Thoracic aorta (tissue), 2 donors: ENCODE data around the gene CPSF4L. TPM values are rescaled to one million over a fixed set of nuclear protein-coding genes. Genes with fewer than 3 reads are reported as not detected.
A peak's percentile ranks its signal among the peaks of the same experiment; 100 is the strongest.

Experiments used
- ATAC-seq: fragments of 150-250 bp; one replicate; pipeline ENCODE4 v1.8.0; 2017; ENCODE audit warnings: low read depth; ENCODE audit not compliant: insufficient number of reproducible peaks, low FRiP score
- DNase-seq: peaks from one replicate; pipeline ENCODE4 v3.0.0-alpha.2; 2020; ENCODE audit warnings: low spot score
- H3K27ac ChIP-seq, 2 donors: fragments of 200-600 bp; sonication (generic); 1 replicate in 1 of 2; 2 replicates in 1 of 2; pipeline ENCODE4 v1.5.1; 2016; ENCODE audit warnings: mild to moderate bottlenecking in 2 of 2, moderate library complexity in 2 of 2
- H3K27me3 ChIP-seq: fragments of 200-600 bp; sonication (generic); replicated peaks from 2 replicates; pipeline ENCODE4 v1.6.0; 2016; ENCODE audit warnings: mild to moderate bottlenecking; ENCODE audit not compliant: insufficient read depth
- H3K36me3 ChIP-seq: fragments of 200-600 bp; sonication (generic); one replicate; pipeline ENCODE4 v1.5.1; 2016
- H3K4me1 ChIP-seq, 2 donors: fragments of 200-600 bp; sonication (generic); 1 replicate in 1 of 2; 2 replicates in 1 of 2; pipeline versions ENCODE4 v1.5.1 to v1.6.0; 2016; ENCODE audit warnings: low read depth in 2 of 2, mild to moderate bottlenecking in 1 of 2; ENCODE audit not compliant: control insufficient read depth in 1 of 2
- H3K4me3 ChIP-seq: fragments of 200-600 bp; sonication (generic); 2 replicates; pipeline ENCODE4 v1.5.1; 2016; ENCODE audit warnings: mild to moderate bottlenecking
- H3K9me3 ChIP-seq: fragments of 200-600 bp; sonication (generic); 2 replicates; pipeline ENCODE4 v1.5.1; 2016
- total RNA-seq, 2 donors: library from RNA; depleted of rRNA; stranded (reverse); fragments of >200 nt; gene quantifications; one replicate each; pipeline versions ENCODE4 v1.1.0 to v1.2.3, GENCODE V29; 2016
- TF ChIP-seq, protein P1 (sequence below): fragments of 200-600 bp; sonication (generic); IDR thresholded peaks from one replicate; pipeline ENCODE4 v1.5.1; 2019; ENCODE audit warnings: antibody characterized with exemption

Gene CPSF4L
- total RNA-seq, 2 donors from 2014 or later = not detected

DNA sequence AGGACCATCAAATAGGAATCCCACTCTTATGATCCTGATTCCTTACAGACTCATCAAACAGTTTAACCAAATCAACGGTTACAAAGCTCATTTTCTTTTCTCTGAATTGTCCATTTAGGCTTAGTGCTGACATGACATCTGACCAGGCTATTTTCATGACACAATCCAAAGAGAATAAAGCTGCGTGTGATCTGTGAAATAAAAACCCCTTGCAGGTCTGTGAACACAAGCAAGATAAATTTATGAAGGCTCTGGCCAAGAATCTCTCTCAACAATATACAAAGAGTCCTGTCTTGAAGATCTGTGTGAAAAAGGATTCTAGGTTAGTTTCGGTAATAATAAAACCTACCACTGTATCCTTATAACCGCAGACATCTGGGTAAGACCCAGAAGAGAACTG is 46.8 kb downstream of the CPSF4L start:
- H3K27me3 ChIP-seq = no peaks in the 10 kb centered on the region

DNA sequence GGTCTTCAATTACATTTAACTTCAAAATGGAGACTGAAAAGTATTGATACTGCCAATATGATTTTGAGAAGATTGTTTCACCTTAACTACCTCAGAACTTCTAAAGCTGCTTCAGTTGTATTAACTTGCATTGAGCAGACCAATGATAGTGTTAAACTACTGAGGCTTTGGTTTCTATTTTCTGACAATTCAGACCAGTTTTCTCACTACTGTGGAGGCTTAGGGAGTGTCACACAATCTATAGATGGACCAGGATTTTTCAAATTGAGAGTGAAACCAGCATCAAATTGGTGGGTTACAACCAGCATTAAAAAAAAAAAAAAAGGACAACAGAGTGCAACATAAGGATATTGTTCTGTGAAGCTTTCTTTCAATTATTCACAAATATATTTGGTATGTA is 47.7 kb downstream of the CPSF4L start:
- DNase-seq (no peak), ATAC-seq (no peak)
- TF ChIP-seq, protein P1, sequence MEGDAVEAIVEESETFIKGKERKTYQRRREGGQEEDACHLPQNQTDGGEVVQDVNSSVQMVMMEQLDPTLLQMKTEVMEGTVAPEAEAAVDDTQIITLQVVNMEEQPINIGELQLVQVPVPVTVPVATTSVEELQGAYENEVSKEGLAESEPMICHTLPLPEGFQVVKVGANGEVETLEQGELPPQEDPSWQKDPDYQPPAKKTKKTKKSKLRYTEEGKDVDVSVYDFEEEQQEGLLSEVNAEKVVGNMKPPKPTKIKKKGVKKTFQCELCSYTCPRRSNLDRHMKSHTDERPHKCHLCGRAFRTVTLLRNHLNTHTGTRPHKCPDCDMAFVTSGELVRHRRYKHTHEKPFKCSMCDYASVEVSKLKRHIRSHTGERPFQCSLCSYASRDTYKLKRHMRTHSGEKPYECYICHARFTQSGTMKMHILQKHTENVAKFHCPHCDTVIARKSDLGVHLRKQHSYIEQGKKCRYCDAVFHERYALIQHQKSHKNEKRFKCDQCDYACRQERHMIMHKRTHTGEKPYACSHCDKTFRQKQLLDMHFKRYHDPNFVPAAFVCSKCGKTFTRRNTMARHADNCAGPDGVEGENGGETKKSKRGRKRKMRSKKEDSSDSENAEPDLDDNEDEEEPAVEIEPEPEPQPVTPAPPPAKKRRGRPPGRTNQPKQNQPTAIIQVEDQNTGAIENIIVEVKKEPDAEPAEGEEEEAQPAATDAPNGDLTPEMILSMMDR = no peak
- Histone ChIP-seq H3K27me3 (no peaks in the 10 kb centered on the region), H3K27ac (no peak overlapping the region), H3K9me3 (no peaks in the 10 kb centered on the region), H3K4me3 (no peak overlapping the region), H3K36me3 (peaks cover 14% of the 10 kb centered on the region), H3K4me1 (no peaks in the 10 kb centered on the region)

More for the DNA sequence above, 46.8 kb downstream of the CPSF4L start:
- TF ChIP-seq, protein P1 = no peak
- DNase-seq (no peak), ATAC-seq (no peak)
- Histone ChIP-seq H3K9me3 (no peaks in the 10 kb centered on the region), H3K4me1 (no peaks in the 10 kb centered on the region), H3K4me3 (no peak overlapping the region), H3K27ac (no peak overlapping the region), H3K36me3 (peaks cover 7% of the 10 kb centered on the region)

DNA sequence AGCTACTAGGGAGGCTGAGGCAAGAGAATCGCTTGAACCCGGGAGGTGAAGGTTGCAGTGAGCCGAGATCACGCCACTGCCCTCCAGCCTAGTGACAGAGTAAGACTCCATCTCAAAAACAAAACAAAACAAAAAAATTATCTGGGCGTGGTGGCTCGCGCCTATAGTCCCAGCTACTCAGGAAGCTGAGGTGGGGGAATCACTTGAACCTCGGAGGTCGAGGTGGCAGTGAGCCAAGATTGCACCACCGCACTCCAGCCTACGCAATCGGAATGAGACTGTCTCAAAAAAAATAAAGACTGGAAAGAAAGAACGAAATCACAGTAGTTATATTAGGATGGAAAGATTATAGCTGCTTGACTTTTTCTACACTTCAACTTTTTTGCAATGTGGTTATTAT is 49.9 kb downstream of the CPSF4L start:
- Histone ChIP-seq H3K27ac (no peak overlapping the region), H3K4me3 (no peak overlapping the region), H3K36me3 (peaks cover 25% of the 10 kb centered on the region), H3K4me1 (no peaks in the 10 kb centered on the region), H3K27me3 (no peaks in the 10 kb centered on the region), H3K9me3 (no peaks in the 10 kb centered on the region)
- no peak for DNase-seq
- TF ChIP-seq, protein P1 = no peak
- no peak for ATAC-seq

DNA sequence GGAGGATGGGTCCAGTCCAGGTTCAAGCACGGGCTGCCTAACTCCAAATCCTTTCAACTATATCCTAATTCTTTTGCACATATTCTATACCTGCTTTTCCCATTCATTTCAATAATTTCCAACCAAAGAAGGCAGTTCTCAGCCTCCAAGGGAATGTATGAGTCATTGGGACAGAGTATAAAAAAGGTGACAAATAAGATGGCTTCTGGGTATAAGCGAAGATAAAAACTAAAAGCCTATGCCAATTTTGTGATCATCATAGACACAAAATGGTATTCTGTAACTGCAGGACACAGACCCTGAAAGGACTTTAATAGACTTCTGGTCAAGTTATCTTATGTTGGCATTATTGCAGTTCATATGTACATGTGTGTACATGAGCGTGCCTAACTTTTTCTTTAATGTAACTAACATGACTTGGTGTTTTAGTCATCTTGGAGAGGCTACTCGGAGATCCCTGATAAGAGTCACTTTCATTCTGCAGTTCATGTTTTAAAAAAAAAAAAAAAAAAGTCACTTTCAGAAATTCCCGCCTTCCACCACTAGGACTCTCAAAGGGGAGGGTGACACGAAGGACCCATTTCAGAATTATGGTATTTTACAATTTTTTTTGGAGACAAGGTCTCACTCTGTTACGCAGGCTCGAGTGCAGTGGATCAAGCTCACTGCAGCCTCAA is 51.5 kb downstream of the CPSF4L start:
- H3K36me3 ChIP-seq = peaks cover 31% of the 10 kb centered on the region
- no peak for DNase-seq

DNA sequence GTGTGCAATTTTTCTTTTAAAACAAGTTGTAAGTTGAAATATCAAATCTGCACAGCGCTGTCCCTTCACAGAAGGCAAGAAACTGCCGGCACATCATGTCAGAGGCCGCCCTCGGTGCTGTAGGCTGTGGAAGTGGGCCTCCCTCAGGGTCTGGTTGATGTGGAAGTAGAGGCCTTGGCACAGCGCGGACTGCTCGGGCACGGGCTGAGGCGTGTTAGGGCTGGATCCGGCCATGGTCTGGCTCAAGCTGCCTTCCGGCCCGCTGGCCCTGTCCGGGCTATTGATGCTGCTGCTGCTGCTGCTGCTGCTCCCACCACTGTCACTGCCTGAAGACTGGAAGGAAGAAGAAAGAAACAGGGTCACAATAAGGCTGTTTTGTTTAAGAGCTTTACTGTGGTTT is 52.2 kb downstream of the CPSF4L start:
- TF ChIP-seq, protein P1 = no peak
- Histone ChIP-seq H3K27ac (no peak overlapping the region), H3K4me3 (no peak overlapping the region), H3K4me1 (no peaks in the 10 kb centered on the region), H3K27me3 (no peaks in the 10 kb centered on the region), H3K36me3 (peaks cover 31% of the 10 kb centered on the region), H3K9me3 (no peaks in the 10 kb centered on the region)
- DNase-seq = no peak
- ATAC-seq = no peak

More for the DNA sequence above, 51.5 kb downstream of the CPSF4L start:
- H3K9me3 ChIP-seq = no peaks in the 10 kb centered on the region
- H3K27ac ChIP-seq = no peak overlapping the region
- TF ChIP-seq, protein P1 = peak; percentile 36
- H3K4me1 ChIP-seq = no peaks in the 10 kb centered on the region
- no peaks in the 10 kb centered on the region for H3K27me3 ChIP-seq
- no peak overlapping the region for H3K4me3 ChIP-seq
- ATAC-seq = no peak
